Caki2 (cell line): ENCODE results near the gene MRPL1. TPM values are rescaled to one million over a fixed set of nuclear protein-coding genes. Genes with fewer than 3 reads are reported as not detected.
A peak's percentile ranks its signal among the peaks of the same experiment; 100 is the strongest.
"Not testable (repeated sequence)": the region's sequence is repeated elsewhere in the genome, so short reads cannot be mapped to it uniquely, and the experiment has no call there.

Experiments
- DNase-seq: peaks from one replicate; pipeline ENCODE4 v3.0.0-alpha.2; 2015; ENCODE audit warnings: low read depth
- in situ Hi-C: cut with HindIII; loops from 2 replicates; pipeline ENCODE4 v1.10.0; 2016; ENCODE audit warnings: low sequenced_read_pairs, low pct_unique_long_range_greater_than_20kb, mixed read lengths
- total RNA-seq: library from RNA; depleted of rRNA; stranded (reverse); fragments of >200 nt; shearing (Covaris generic); gene quantifications from 2 replicates; pipeline ENCODE4 v1.2.3, GENCODE V29; 2014; ENCODE audit warnings: low replicate concordance

MRPL1 gene
- total RNA-seq, 1 experiment from 2014 or later: 21.9 TPM

DNA sequence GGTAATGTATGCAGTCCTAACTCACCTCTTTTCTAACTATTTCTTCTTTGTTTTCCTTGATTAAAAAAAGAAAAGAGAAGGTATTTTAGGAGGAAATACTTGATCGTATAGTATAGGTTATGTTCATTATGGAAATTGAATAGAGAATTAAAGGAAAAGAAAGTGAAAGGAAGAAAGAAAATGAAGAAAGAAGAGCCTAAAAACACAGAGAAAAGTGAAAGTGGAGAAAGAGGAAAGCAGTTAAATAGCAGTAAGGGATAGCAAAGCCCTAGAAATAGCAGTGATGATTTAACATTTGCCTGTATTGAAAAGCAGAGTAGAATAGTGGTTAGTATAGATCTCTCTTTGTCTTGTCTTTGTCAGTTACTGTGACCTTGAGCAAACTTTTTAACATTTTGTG, 37.0 kb downstream of the MRPL1 start:
- no peak for DNase-seq
- in situ Hi-C loops: no loop called here

DNA sequence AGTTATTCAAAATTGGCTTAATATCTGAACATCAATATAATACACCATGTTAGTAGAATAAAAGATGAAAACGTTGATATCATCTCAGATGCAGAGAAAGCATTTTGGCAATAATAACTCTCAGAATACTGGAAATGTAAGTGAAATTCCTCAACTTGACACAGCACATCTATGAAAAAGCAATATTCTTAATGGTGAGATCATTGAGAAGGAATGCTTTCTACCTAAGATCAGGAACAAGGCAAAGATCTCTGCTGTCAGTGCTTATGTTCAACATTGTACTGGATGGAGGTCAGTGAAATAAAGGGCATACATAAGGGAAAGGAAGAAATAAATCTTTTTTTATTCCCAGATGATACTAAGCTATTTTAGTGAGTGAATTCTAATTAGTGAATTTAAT, 40.6 kb downstream of the MRPL1 start:
- in situ Hi-C loops: no loop called here
- no peak for DNase-seq

DNA sequence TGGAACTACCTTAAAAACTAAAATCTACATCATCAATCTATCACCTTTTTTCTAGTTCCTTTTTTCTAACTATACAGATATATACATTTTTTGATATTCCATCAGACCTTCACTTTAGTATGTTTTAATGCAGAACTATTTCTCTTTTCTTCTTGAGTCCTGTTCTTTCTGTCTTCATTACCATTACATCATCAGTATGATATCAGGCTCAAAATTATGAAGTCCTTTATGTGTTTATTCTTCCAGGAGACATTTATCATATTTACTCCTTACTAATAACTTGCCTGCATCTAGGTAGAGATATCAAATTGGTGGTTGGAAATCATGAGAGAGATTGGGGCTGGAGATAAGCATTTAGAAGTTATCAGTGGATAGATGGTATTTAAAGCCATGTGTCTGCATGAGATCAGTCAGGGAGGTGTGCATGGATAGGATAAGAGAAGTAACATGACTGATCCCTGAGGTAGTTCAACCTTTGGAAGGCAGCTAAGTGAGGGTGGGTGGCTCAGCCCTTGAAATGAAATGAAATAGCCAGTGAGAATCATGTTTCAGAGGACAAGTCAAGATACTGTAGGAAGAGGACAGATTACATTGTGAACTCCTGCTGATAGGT, 43.1 kb downstream of the MRPL1 start:
- in situ Hi-C loops: no loop called here
- no peak for DNase-seq

DNA sequence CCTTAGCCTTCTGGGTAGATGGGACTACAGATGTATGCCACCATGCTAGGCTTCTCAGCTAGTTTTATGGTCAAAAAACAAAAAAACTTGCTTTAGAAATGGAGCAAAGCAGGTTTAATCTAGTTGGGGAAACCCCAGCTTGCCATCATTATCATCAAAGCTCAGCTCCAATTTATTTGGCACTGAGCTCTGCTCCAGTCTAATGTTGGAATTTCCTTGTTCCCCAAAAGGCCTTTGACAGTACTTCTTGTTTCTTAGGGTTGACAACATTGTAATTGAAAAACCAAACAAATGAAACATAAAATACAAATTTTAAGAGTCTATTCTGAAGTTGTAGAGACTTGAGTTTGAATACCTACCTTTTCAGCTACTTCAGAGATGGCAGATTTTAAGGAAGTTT, 48.0 kb downstream of the MRPL1 start:
- no peak for DNase-seq
- in situ Hi-C loops: no loop called here

DNA sequence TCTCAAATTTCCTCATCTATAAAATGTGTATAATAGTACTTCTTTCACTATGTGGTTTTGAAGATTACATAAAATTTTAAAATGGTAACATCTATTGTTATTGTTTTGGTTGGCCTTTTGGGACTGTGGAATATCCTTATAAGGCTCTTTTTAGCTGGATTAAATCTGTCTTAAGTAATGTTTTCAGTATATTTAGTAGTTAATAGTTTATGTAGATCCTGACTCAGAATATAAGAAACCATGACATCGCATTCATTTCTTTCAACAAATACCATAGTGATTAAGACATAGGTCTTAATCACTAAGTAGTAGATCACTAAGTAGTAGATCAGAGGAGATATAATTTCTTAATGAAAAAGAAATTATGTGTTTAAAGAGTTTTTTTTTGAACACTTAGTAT, 48.5 kb downstream of the MRPL1 start:
- no peak for DNase-seq
- in situ Hi-C loops: no loop called here

DNA sequence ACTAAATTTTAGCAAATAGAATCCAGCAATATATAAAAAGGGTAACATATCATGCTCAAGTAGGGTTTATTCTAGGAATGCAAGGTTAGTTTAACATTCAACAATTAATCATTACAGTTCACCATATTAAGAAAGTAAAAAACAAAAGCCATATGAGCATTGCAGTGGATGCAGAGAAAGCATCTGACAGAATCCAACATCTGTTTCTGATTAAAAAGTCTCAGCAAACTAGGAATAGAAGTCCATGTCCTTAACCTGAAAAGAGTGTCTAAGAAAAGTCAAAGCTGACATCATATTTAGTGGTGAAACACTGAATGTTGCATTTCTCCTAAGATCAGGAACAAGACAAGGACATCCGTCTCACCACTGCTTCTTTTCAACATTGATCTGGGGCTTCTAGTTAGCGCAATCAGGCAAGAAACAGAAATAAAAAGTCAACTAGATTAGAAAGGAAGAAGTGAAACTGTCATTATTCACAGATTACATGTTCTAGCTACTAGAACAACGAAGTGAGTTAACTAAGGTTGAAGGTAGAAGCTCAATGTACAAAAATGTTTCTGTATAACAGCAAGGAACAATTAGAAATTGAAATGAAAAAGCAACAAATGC, 49.3 kb downstream of the MRPL1 start:
- DNase-seq: no peak
- in situ Hi-C loops: no loop called here

DNA sequence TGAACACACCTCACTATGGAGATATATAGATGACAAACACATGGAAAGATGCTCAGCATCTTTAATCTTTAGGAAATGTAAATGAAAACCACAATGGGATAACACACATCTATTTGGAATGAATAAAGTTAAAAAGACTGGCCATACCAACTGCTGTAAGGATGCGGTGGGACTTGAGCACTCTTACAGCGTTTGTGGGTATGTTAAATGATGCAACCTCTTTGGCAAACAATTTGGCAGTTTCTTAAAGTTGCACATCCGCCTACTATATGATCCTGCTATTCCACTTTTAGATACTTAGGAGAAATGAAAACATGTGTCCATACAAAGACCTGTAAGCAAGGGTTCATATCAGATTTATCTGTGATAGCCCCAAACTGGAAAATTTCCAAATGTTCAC, 50.7 kb downstream of the MRPL1 start:
- no peak for DNase-seq
- in situ Hi-C loops: no loop called here

DNA sequence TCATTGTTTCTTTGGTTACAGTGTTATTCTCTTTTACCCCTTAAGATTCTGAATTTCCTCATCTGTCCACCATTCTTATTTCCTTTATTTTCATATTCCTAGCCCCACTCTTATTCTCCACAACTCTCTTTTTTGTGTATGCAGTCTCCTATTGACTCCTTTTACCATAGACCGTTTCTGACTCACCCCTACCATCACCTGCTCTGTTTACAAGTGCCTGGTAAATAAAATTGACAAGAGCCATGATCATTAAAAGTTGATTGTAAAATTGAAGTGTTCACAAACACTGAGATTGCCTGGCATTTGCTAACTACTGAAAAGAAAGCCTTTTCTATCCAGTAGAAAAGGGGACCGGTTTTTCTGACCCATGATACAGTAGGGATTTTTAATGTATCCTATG, 54.4 kb downstream of the MRPL1 start:
- in situ Hi-C loops: no loop called here
- no peak for DNase-seq

DNA sequence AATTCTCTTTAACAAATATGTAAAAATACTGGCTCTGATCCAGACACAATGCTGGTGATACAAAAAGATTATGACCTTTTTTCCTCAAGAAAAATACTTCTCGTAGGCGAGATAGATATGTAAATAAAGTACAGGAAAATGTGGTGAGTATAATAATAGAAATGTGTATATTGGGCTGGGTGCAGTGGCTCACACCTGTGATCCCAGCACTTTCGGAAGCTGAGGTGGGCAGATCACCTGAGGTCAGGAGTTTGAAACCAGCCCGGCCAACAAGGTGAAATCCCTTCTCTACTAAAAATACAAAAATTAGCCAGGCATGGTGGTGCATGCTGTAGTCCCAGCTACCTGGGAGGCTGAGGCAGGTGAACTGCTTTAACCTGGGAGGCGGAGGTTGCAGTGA, 55.0 kb downstream of the MRPL1 start:
- DNase-seq: no peak
- in situ Hi-C loops: no loop called here

DNA sequence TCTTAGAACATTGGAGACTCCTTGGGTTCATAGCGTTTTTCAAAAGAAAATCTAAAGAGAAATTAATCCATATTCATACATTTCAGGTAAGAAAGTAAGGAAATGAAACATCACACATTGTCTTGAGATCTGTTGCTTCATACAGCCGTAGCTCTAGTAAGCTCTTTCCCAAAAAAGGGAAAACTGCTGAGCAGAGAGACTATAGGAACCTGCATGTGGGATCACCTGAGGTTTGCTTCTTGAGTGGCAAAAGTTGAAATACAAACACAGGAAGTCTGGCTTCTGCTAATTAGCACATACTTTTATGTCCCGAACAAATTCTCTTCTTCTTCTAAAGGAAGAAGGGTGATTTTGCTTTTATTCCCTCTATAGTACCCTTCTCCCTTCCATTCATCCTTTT, 57.7 kb downstream of the MRPL1 start:
- in situ Hi-C loops: no loop called here
- DNase-seq: no peak

DNA sequence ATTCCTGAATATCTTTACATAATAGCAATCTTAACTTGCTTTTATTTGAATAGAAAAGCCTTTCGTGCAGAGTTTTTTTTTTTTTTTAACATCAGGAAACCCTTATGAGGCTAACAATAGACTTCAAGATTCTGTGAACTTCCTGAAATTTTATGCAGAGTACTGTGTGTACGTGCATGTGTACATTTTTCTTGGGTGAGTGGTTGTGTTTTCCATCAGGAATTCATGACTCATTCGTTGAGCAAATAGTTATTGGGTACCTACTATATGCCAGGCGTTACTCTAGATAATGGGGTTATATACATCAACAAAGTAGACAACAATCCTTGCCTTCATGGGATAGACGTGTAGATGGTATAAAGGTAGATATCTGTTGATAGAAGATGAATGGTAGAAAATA, 59.1 kb downstream of the MRPL1 start:
- in situ Hi-C loops: no loop called here
- peak; percentile 59 for DNase-seq

DNA sequence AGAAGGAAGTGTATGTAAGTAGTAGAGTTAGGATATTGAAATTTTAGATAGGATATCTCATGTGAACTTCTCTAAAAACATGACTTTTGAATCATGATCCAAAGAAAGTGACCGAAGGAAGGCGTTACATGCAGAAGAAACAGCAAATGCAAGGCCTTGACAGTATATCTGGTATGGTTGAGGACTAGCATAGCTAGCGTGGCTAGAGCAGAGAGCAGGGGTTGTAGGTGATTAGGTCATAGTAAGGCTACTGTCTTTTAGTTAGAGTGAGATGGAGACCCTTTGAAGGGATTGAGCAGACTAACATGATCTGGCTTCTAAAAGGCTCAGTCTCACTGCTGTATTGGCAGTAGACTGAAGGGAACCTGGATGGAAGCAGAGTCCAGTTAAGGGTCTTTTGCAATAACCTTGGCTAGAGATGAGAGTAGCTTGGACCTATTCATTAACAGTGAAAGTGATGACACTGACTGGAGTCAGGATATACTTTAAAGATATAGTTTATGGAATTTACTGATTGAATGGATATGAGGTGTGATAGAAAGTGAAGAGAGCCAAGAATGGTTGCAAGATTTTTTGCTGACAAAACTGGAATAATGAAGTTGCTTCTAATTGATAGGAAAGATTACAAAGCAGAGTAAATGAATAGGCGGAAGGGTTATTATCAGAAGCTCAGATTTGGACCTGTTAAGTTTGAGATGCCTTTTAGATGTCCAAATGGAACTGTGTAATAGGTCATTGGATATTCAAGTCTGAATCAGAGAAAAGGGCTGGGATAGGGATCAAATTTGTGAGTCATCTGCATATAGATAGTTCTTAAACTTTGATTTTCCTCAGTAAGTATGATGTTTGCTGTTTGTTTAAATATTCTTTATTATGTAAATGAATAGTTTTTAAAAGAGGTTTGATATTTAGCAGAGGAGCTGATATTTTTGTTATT, 59.8 kb downstream of the MRPL1 start:
- in situ Hi-C loops: no loop called here
- DNase-seq: no peak

DNA sequence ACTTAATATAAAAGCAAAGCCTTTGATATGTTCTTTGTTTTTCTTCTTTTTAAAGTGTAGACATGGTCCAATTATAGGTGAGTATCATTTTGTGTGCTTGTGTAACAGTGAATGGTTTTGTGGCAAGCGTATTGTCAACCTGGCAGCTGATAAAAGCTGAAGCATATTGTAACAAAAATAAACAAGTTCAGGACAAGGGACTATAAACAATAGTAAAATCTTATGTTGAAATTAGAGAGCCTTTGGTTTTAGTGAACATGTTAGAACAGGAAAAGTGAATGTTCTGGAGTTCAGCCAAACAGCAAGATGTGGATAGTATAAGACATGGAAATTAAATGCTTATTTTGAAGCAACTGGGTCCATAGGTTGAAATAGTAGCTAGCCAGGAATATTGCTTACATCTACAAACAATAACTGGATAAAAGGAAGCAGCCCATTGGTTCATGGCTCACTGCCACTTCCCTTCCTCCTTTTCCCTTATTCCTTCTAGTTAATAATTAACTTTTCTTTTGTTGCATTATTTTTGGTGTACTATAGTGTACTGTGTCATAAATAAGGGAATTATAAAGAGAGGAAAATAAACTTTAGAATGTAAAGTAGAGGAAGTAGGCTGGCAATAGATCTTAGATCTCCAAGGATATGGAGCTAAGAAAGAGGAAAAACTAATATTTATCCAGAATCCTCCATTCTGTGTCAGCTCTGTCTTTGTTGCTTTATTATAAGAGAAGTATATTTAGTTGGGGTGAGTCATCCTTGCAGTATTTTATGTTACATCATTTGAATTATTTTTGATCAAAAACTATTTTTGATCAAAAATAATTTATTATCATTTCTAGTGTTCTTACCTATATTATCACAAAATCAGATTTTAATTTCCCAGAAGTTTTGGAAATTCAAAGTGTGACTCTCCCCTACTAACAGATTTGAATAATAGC, 65.6 kb downstream of the MRPL1 start:
- peak; percentile 31 for DNase-seq
- in situ Hi-C loops: no loop called here

DNA sequence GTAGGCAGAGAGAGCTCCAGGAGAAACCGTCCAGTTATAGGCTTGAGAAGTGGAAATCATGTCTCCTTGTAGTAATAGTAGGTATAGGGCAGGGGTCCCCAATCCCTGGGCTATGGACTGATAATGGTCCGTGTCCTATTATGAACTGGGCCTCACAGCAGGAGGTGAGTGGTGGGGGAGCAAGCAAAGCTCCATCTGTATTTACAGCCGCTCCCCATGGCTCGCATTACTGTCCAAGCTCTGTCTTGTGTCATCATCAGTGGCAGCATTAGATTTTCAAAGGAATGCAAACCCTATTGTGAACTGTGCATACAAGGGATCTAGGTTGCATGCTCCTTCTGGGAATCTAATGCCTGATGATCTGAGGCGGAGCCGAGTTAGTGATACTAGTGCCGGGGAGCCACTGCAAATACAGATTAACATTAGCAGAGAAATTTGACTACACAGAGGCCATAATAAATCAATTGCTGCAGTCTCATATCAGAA, 67.6 kb downstream of the MRPL1 start:
- in situ Hi-C loops: no loop called here
- no peak for DNase-seq

DNA sequence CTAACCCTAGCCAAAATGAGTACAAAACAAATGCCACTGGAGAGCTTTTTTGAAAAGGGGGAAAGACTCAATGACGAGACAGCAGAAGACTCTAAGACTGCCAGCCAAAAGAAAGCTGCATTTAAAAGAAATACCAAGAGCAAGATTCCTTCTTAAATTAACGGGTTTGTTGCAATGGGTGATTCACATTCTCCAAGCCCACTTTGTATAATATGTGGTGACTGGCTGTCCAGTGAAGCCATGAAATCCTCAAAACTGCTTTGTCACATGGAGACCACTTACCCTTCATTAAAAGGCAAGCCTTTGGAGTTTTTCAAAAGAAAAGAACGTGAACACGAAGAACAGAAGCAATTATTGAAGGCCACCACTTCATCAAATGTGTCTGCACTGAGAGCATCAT, 68.2 kb downstream of the MRPL1 start:
- in situ Hi-C loops: no loop called here
- no peak for DNase-seq

DNA sequence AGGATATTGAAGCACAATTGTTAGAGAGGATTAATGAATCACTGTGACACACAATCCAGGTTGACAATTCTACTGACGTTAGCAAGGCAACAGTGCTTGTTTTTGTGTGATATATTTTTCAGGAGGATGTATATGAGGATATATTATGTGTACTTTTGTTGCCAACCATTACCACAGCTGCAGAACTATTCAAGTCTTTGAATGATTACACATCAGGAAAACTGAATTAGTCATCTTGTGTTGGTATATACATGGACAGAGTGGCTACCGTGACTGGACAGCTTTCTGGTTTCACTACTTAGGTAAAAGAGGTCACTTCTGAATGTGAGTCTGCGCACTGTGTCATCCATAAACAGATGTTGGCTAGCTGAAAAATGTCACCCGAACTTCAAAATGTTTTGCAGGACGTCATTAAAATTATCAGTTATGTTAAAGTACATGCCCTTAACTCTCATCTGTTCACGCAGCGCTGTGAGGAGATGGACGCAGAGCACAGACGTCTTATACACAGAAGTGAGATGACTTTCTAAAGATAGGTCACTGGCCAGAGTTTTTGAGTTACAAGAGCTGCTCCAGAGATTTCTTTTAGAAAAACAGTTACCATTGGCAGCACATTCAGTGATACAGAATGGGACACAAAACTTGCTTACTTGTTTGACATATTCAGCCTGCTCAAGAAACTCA, 69.0 kb downstream of the MRPL1 start:
- DNase-seq: no peak
- in situ Hi-C loops: no loop called here

DNA sequence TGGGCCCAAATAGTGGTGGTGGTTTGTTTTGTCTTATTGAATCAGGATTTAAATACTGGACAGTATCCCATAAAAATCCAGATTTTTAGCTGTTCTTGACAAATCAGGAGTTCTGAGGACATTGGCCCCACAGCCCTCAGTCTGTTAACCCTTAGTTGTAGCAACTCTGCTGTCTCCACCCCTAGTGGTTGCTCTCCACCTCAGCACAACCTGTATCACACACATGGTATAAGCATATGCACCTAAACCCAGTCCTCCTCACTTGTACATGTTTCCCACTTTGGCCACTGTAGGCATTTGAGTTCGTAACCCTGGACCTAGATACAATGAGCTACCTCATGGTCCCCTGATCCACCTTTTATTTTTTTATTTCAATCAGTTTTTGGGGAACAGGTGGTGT, 75.9 kb downstream of the MRPL1 start:
- in situ Hi-C loops: no loop called here
- no peak for DNase-seq

DNA sequence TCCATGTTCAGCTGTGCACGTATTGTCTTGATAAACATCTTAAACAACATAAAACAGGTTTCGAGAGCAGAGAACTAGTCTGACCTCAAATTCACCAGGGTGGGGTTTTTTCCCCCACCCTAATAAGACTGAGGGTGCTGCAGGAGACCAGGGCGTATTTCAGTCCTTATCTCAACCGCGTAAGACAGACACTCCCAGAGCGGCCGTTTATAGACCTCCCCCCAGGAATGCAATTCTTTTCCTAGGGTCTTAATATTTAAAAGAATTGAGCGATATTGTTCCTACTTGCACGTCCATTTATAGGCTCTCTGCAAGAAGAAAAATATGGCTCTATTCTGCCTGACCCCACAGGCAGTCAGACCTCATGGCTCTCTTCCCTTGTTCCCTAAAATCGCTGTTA, 83.3 kb downstream of the MRPL1 start:
- DNase-seq, in situ Hi-C loops: not testable (repeated sequence)
